ENCODE measurements around the gene BHMT2.

The BHMT2 gene

GRCh38 chr5:79119486-79119885, 49.9 kb downstream of the BHMT2 start:
- no peak for TF ChIP-seq POLR2A (IDR thresholded peaks at IDR 0.05; ENCODE audit: low read depth, low read length)
- no peak for DNase-seq (ENCODE audit: insufficient read length, low spot score)
- no peak for FAIRE-seq

- DNase-seq (ENCODE audit: insufficient read length, low spot score), result no peak
- FAIRE-seq, result no peak
- TF ChIP-seq POLR2A (IDR thresholded peaks at IDR 0.05; ENCODE audit: low read depth, low read length), result no peak
Observed at GRCh38 chr5:79120221-79120620, 50.7 kb downstream of the BHMT2 start.

GRCh38 chr5:79122973-79123372, 53.4 kb downstream of the BHMT2 start:
- FAIRE-seq, result no peak

GRCh38 chr5:79124607-79125006, 55.0 kb downstream of the BHMT2 start:
- DNase-seq (ENCODE audit: insufficient read length, low spot score), result no peak
- FAIRE-seq, result no peak
- TF ChIP-seq POLR2A (IDR thresholded peaks at IDR 0.05; ENCODE audit: low read depth, low read length), result no peak

More at GRCh38 chr5:79122973-79123372, 53.4 kb downstream of the BHMT2 start:
- TF ChIP-seq POLR2A (IDR thresholded peaks at IDR 0.05; ENCODE audit: low read depth, low read length), result no peak
- no peak for DNase-seq (ENCODE audit: insufficient read length, low spot score)

GRCh38 chr5:79130781-79131180, 61.2 kb downstream of the BHMT2 start:
- TF ChIP-seq POLR2A (IDR thresholded peaks at IDR 0.05; ENCODE audit: low read depth, low read length), result no peak
- DNase-seq (ENCODE audit: insufficient read length, low spot score), result no peak
- FAIRE-seq, result no peak

- no peak for TF ChIP-seq POLR2A (IDR thresholded peaks at IDR 0.05; ENCODE audit: low read depth, low read length)
- DNase-seq (ENCODE audit: insufficient read length, low spot score) (no peak), FAIRE-seq (no peak)
Observed at GRCh38 chr5:79133121-79133656, 63.6 kb downstream of the BHMT2 start.

GRCh38 chr5:79133657-79134451, 64.3 kb downstream of the BHMT2 start:
- DNase-seq (ENCODE audit: insufficient read length, low spot score), result peak; percentile 20
- peak; percentile 55 for FAIRE-seq
- TF ChIP-seq POLR2A (IDR thresholded peaks at IDR 0.05; ENCODE audit: low read depth, low read length), result no peak

- no peak for DNase-seq (ENCODE audit: insufficient read length, low spot score)
- TF ChIP-seq POLR2A (IDR thresholded peaks at IDR 0.05; ENCODE audit: low read depth, low read length), result no peak
- no peak for FAIRE-seq
Observed at GRCh38 chr5:79135790-79136553, 66.4 kb downstream of the BHMT2 start.

- DNase-seq (ENCODE audit: insufficient read length, low spot score) (no peak), FAIRE-seq (no peak)
- no peak for TF ChIP-seq POLR2A (IDR thresholded peaks at IDR 0.05; ENCODE audit: low read depth, low read length)
Observed at GRCh38 chr5:79136618-79137017, 67.1 kb downstream of the BHMT2 start.

Measured in H54 (cell line).